HG03135 (cell line): ENCODE results near the gene ELL2.
"Not testable (repeated sequence)": the region's sequence is repeated elsewhere in the genome, so short reads cannot be mapped to it uniquely, and the experiment has no call there.

Experiments
- ATAC-seq: cut with Tn5 transposase; IDR thresholded peaks from one replicate; pipeline ENCODE4 v1.9.1; 2021; ENCODE audit warnings: mild to moderate bottlenecking, moderate library complexity; ENCODE audit not compliant: unreplicated experiment

ELL2 gene

GRCh38 chr5:95862671-95863382, 98.8 kb downstream of the ELL2 start:
- no peak for ATAC-seq

- no peak for ATAC-seq
Observed at GRCh38 chr5:95861864-95862561, 99.6 kb downstream of the ELL2 start.

- no peak for ATAC-seq
Observed at GRCh38 chr5:95861221-95861863, 100.3 kb downstream of the ELL2 start.

- no peak for ATAC-seq
Observed at GRCh38 chr5:95859661-95860060, 102.0 kb downstream of the ELL2 start.

GRCh38 chr5:95858661-95859595, 102.7 kb downstream of the ELL2 start:
- ATAC-seq = peak; percentile 93

GRCh38 chr5:95858023-95858461, 103.6 kb downstream of the ELL2 start:
- no peak for ATAC-seq

- ATAC-seq = no peak
Observed at GRCh38 chr5:95857185-95857945, 104.3 kb downstream of the ELL2 start.

GRCh38 chr5:95856501-95856981, 105.1 kb downstream of the ELL2 start:
- ATAC-seq = no peak

GRCh38 chr5:95853490-95853889, 108.2 kb downstream of the ELL2 start:
- ATAC-seq = no peak

GRCh38 chr5:95852567-95852966, 109.1 kb downstream of the ELL2 start:
- ATAC-seq = no peak

- not testable (repeated sequence) for ATAC-seq
Observed at GRCh38 chr5:95851141-95851540, 110.5 kb downstream of the ELL2 start.

- ATAC-seq = no peak
Observed at GRCh38 chr5:95850391-95850894, 111.2 kb downstream of the ELL2 start.

- ATAC-seq = no peak
Observed at GRCh38 chr5:95848701-95849100, 113.0 kb downstream of the ELL2 start.

GRCh38 chr5:95847261-95847592, 114.4 kb downstream of the ELL2 start:
- no peak for ATAC-seq

GRCh38 chr5:95846554-95847260, 114.9 kb downstream of the ELL2 start:
- ATAC-seq = peak; percentile 69

GRCh38 chr5:95845391-95845790, 116.3 kb downstream of the ELL2 start:
- ATAC-seq = no peak

- ATAC-seq = no peak
Observed at GRCh38 chr5:95843733-95844223, 117.9 kb downstream of the ELL2 start.

- ATAC-seq = peak; percentile 76
Observed at GRCh38 chr5:95842854-95843544, 118.7 kb downstream of the ELL2 start.
